Keratinocyte (primary cell): ENCODE measurements around the gene TRIM6. TPM values are rescaled to one million over a fixed set of nuclear protein-coding genes. Genes with fewer than 3 reads are reported as not detected.

ENCODE experiments used
- DNase-seq: peaks from one replicate; pipeline ENCODE4 v3.0.0-alpha.2; 2011; ENCODE audit warnings: low read depth, missing footprints, low spot score
- FAIRE-seq: peaks from 2 replicates; lab custom pipeline; 2011; peaks lifted over from hg19 to GRCh38; lab: Jason Lieb, UNC
- H2AFZ ChIP-seq: 2 replicates; pipeline ENCODE4 v1.6.0; 2012; ENCODE audit warnings: low read length, control low read depth, inconsistent platforms; ENCODE audit not compliant: control insufficient read depth
- H3K27ac ChIP-seq: 2 replicates; pipeline ENCODE4 v1.5.1; 2011; ENCODE audit warnings: low read length; ENCODE audit not compliant: control insufficient read depth, insufficient read depth
- H3K27me3 ChIP-seq: 3 replicates; pipeline ENCODE4 v1.6.0; 2011; ENCODE audit warnings: low read length; ENCODE audit not compliant: control insufficient read depth, insufficient read depth; ENCODE audit errors: extremely low read depth
- H3K36me3 ChIP-seq, 2 experiments: 2 replicates in 1 of 2; 3 replicates in 1 of 2; pipeline ENCODE4 v1.5.1; 2011; ENCODE audit warnings: low read length in 2 of 2, mild to moderate bottlenecking in 1 of 2; ENCODE audit not compliant: control insufficient read depth in 2 of 2, insufficient read depth in 2 of 2; ENCODE audit errors: extremely low read depth in 1 of 2
- H3K4me1 ChIP-seq: 3 replicates; pipeline ENCODE4 v1.5.1; 2011; ENCODE audit warnings: low read length; ENCODE audit not compliant: control insufficient read depth, insufficient read depth; ENCODE audit errors: extremely low read depth
- H3K4me2 ChIP-seq: 3 replicates; pipeline ENCODE4 v1.6.0; 2011; ENCODE audit warnings: low read depth, low read length; ENCODE audit not compliant: control insufficient read depth, insufficient read depth; ENCODE audit errors: extremely low read depth
- H3K4me3 ChIP-seq, 3 experiments: fragments of 200-600 bp in 1 of 3; sonication (generic) in 1 of 3; 2 replicates in 2 of 3; 3 replicates in 1 of 3; pipeline ENCODE4 v1.5.1; 2011 to 2016; ENCODE audit warnings: low read length in 3 of 3, mild to moderate bottlenecking in 3 of 3, control low read depth in 2 of 3, inconsistent platforms in 1 of 3, low read depth in 1 of 3, mixed read lengths in 1 of 3, mixed run types in 1 of 3, moderate library complexity in 1 of 3; ENCODE audit not compliant: control insufficient read depth in 2 of 3, insufficient read depth in 2 of 3; ENCODE audit errors: extremely low read depth in 1 of 3
- H3K79me2 ChIP-seq: 2 replicates; pipeline ENCODE4 v1.6.0; 2012; ENCODE audit warnings: low read length; ENCODE audit not compliant: control insufficient read depth, insufficient read depth
- H3K9ac ChIP-seq: 3 replicates; pipeline ENCODE4 v1.6.0; 2011; ENCODE audit warnings: low read length; ENCODE audit not compliant: control insufficient read depth, insufficient read depth; ENCODE audit errors: extremely low read depth
- H3K9me1 ChIP-seq: 3 replicates; pipeline ENCODE4 v1.6.0; 2011; ENCODE audit warnings: low read length; ENCODE audit not compliant: control insufficient read depth, insufficient read depth; ENCODE audit errors: extremely low read depth
- H3K9me3 ChIP-seq: 2 replicates; pipeline ENCODE4 v1.5.1; 2012; ENCODE audit warnings: low read depth, low read length; ENCODE audit not compliant: control insufficient read depth
- H4K20me1 ChIP-seq: 3 replicates; pipeline ENCODE4 v1.6.0; 2011; ENCODE audit warnings: low read length; ENCODE audit not compliant: control insufficient read depth, insufficient read depth; ENCODE audit errors: extremely low read depth
- EZH2 ChIP-seq: IDR thresholded peaks from one replicate; pipeline ENCODE4 v1.6.1; 2012; ENCODE audit warnings: inconsistent platforms, mild to moderate bottlenecking, low read length, moderate library complexity
- dilution Hi-C: fragments of 300-500 bp; cut with MboI; formaldehyde crosslinking; loops from one replicate; pipeline ENCODE4 v1.7.0; 2020; ENCODE audit warnings: low sequenced_read_pairs; ENCODE audit not compliant: extremely low pct_ligation_motif_present
- polyA minus RNA-seq, 3 experiments: library from RNA; depleted of rRNA, polyadenylated mRNA; stranded (reverse); fragments of >200 nt; gene quantifications; 1 replicate in 1 of 3; 2 replicates in 1 of 3; 3 replicates in 1 of 3; pipeline ENCODE4 v1.2.3, GENCODE V29; 2011
- polyA plus RNA-seq, 5 experiments: library from polyadenylated mRNA; depleted of rRNA in 3 of 5; stranded (reverse) in 3 of 5; stranded (forward) in 1 of 5; unstranded in 1 of 5; fragments of >200 nt; gene quantifications; 1 replicate in 1 of 5; 2 replicates in 3 of 5; 3 replicates in 1 of 5; pipeline versions ENCODE4 v1.2.1 to v1.2.3, GENCODE V29; 2011 to 2012; ENCODE audit warnings: missing spikeins in 2 of 5, low read depth in 1 of 5, low replicate concordance in 1 of 5
- TF ChIP-seq, protein P1 (sequence below), 3 experiments: IDR thresholded peaks in 1 of 3; conservative IDR thresholded peaks in 1 of 3; optimal IDR thresholded peaks in 1 of 3; 2 replicates in 2 of 3; 3 replicates in 1 of 3; pipeline versions ENCODE3 to v1.5.1; 2011; ENCODE audit warnings: low read length in 3 of 3, mild to moderate bottlenecking in 3 of 3, moderate library complexity in 2 of 3, control low read depth in 1 of 3, inconsistent platforms in 1 of 3; ENCODE audit not compliant: insufficient read depth in 2 of 3; ENCODE audit errors: extremely low read depth in 1 of 3

TRIM6 gene, protein sequence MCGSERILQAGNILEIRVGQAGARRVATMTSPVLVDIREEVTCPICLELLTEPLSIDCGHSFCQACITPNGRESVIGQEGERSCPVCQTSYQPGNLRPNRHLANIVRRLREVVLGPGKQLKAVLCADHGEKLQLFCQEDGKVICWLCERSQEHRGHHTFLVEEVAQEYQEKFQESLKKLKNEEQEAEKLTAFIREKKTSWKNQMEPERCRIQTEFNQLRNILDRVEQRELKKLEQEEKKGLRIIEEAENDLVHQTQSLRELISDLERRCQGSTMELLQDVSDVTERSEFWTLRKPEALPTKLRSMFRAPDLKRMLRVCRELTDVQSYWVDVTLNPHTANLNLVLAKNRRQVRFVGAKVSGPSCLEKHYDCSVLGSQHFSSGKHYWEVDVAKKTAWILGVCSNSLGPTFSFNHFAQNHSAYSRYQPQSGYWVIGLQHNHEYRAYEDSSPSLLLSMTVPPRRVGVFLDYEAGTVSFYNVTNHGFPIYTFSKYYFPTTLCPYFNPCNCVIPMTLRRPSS
- polyA plus RNA-seq (3.9 to 5.2 TPM (median 4.5 TPM) in 3 replicates), polyA minus RNA-seq (1.7 to 3.9 TPM (median 1.9 TPM) in 3 replicates)
- not detected for polyA plus RNA-seq (2011; ENCODE audit: low read depth)
- 2.4 and 3.5 TPM in 2 replicates for polyA plus RNA-seq (2011; cell fraction: cytosol; rRNA removed)
- 3.9 and 6.1 TPM in 2 replicates for polyA plus RNA-seq (2011; cell fraction: nucleus; rRNA removed)
- polyA plus RNA-seq (2012; ENCODE audit: low replicate concordance) = 0.61 and 3.2 TPM in 2 replicates
- 1.3 TPM for polyA minus RNA-seq (2011; cell fraction: cytosol; rRNA and poly(A)+ RNA removed)
- 1.4 and 3.2 TPM in 2 replicates for polyA minus RNA-seq (2011; cell fraction: nucleus; rRNA and poly(A)+ RNA removed)

DNA sequence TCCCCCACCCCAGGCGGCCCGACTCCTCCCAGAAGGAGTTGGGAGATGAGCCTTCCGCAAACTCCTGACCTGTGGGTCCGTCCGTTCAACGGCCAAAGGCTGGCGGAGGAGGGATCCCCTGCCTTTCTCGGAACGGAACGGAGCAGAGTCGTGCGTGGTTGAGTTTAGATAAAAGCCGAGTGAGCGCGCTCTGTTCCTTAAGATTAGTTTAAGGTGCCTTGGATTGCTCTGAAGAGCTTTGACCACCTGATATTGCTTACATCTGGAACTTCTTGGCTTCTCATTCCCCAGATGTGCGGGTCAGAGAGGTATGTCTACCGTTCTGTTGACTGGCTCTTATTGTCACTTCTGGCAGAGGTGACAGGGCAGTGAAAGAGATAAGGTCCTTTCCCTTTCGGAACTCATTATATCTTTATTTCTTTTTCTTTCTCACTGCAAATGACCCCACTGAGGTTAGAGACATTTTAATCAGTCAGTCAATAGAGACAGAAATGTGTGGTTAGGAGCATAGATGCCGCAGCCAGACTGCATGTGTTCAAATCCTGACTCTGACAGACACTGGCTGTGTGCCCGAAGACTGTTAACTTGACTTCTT lies at the start of gene TRIM6:
TRIM6 (plus strand) TSS at position 31 of the 595 bp plus-strand sequence; CDS start at position 292, 261 bp downstream.
- H3K4me3 ChIP-seq = peak within 1 kb of the TSS; percentile 47 to 66 (median 62)

DNA sequence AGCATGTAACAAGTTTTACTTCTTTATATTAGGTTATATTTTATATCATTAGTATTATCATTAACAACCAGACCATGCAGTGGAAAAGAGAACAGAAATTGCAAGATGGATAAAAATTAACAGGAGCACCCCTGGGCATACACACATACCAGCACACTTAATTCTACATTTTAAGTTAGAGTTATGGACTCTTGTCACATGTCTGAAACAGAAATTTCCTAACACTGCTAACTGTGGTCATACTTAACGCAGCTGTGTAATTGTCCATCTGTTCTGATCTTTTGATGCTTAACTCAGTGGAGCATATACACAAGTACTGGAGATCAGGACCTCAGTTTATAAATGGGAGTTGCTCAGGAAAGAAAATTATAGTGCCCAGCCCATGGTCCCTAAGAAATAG lies 48.5 kb upstream of the TRIM6 start:
- H3K27ac ChIP-seq = no peak overlapping the region
- FAIRE-seq (no peak), DNase-seq (no peak)
- no peaks in the 10 kb centered on the region for H3K36me3 ChIP-seq
- H3K9ac ChIP-seq = no peak overlapping the region
- dilution Hi-C loops = no loop called here
- no peak overlapping the region for H3K4me3 ChIP-seq
- H3K4me1 ChIP-seq = peaks cover 13% of the 10 kb centered on the region
- no peaks in the 10 kb centered on the region for H4K20me1 ChIP-seq
- TF ChIP-seq, protein P1, sequence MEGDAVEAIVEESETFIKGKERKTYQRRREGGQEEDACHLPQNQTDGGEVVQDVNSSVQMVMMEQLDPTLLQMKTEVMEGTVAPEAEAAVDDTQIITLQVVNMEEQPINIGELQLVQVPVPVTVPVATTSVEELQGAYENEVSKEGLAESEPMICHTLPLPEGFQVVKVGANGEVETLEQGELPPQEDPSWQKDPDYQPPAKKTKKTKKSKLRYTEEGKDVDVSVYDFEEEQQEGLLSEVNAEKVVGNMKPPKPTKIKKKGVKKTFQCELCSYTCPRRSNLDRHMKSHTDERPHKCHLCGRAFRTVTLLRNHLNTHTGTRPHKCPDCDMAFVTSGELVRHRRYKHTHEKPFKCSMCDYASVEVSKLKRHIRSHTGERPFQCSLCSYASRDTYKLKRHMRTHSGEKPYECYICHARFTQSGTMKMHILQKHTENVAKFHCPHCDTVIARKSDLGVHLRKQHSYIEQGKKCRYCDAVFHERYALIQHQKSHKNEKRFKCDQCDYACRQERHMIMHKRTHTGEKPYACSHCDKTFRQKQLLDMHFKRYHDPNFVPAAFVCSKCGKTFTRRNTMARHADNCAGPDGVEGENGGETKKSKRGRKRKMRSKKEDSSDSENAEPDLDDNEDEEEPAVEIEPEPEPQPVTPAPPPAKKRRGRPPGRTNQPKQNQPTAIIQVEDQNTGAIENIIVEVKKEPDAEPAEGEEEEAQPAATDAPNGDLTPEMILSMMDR (optimal IDR thresholded peaks at IDR 0.05 in 1 of 3, IDR thresholded peaks at IDR 0.05 in 1 of 3, conservative IDR thresholded peaks at IDR 0.05 in 1 of 3; ENCODE audit: extremely low read depth in 1 of 3, insufficient read depth in 2 of 3, low read length in 3 of 3) = no peak
- TF ChIP-seq EZH2 = no peak
- H3K9me3 ChIP-seq = no peaks in the 10 kb centered on the region
- no peak overlapping the region for H2AFZ ChIP-seq
- no peaks in the 10 kb centered on the region for H3K27me3 ChIP-seq
- no peak overlapping the region for H3K4me2 ChIP-seq
- H3K79me2 ChIP-seq = no peaks in the 10 kb centered on the region
- no peaks in the 10 kb centered on the region for H3K9me1 ChIP-seq

More for the DNA sequence above, at the start of gene TRIM6:
- no peaks in the 10 kb centered on the region for H3K27me3 ChIP-seq
- no peak for FAIRE-seq
- H3K4me1 ChIP-seq = peaks cover 17% of the 10 kb centered on the region
- H3K9me3 ChIP-seq = no peaks in the 10 kb centered on the region
- peak within 1 kb of the TSS; percentile 88 for H3K4me2 ChIP-seq
- H3K36me3 ChIP-seq = no peaks in the 10 kb centered on the region
- peak within 1 kb of the TSS; percentile 48 for H3K9ac ChIP-seq
- H3K79me2 ChIP-seq = no peaks in the 10 kb centered on the region
- peak within 1 kb of the TSS; percentile 47 for H3K27ac ChIP-seq
- TF ChIP-seq EZH2 = no peak
- TF ChIP-seq, protein P1 (optimal IDR thresholded peaks at IDR 0.05 in 1 of 3, IDR thresholded peaks at IDR 0.05 in 1 of 3, conservative IDR thresholded peaks at IDR 0.05 in 1 of 3; ENCODE audit: extremely low read depth in 1 of 3, insufficient read depth in 2 of 3, low read length in 3 of 3) = no peak
- no peak for DNase-seq
- peak within 1 kb of the TSS; percentile 96 for H2AFZ ChIP-seq
- H3K9me1 ChIP-seq = no peaks in the 10 kb centered on the region
- no peaks in the 10 kb centered on the region for H4K20me1 ChIP-seq
- dilution Hi-C loops = no loop called here
